CD4-positive, CD25-positive, alpha-beta regulatory T cell (primary cell): ENCODE results near the gene PTPRN2. TPM values are rescaled to one million over a fixed set of nuclear protein-coding genes. Genes with fewer than 3 reads are reported as not detected.

Source experiments
- ATAC-seq, 2 donors: fragments of 150-1000 bp; cut with Tn5 transposase; one replicate each; pipeline ENCODE4 v1.10.0; 2021; ENCODE audit warnings: low read depth in 2 of 2, moderate number of reproducible peaks in 2 of 2, moderate library complexity in 1 of 2
- DNase-seq, 3 donors: peaks; one replicate each; pipeline versions ENCODE4 v3.0.0 to v3.0.0-alpha.2; 2012 to 2022; ENCODE audit warnings: mixed read lengths in 1 of 3
- H3K27ac ChIP-seq: one replicate; pipeline ENCODE4 v1.7.0; 2013; ENCODE audit warnings: mild to moderate bottlenecking, low read length; ENCODE audit not compliant: insufficient read depth, poor library complexity, severe bottlenecking
- H3K27me3 ChIP-seq: one replicate; pipeline ENCODE4 v1.7.0; 2013; ENCODE audit warnings: low read length; ENCODE audit not compliant: control insufficient read depth, insufficient read depth
- H3K36me3 ChIP-seq: one replicate; pipeline ENCODE4 v1.7.0; 2013; ENCODE audit warnings: mild to moderate bottlenecking, low read length, moderate library complexity; ENCODE audit not compliant: control insufficient read depth, insufficient read depth
- H3K4me1 ChIP-seq: 2 replicates; pipeline ENCODE4 v1.7.0; 2013; ENCODE audit warnings: mild to moderate bottlenecking, low read length; ENCODE audit not compliant: insufficient read depth, control insufficient read depth, poor library complexity, severe bottlenecking
- H3K4me3 ChIP-seq: one replicate; pipeline ENCODE4 v1.7.0; 2013; ENCODE audit warnings: low read depth, mild to moderate bottlenecking, low read length, moderate library complexity
- H3K9me3 ChIP-seq, 2 experiments: 1 replicate in 1 of 2; 2 replicates in 1 of 2; pipeline ENCODE4 v1.7.0; 2013; ENCODE audit warnings: low read length in 2 of 2, mild to moderate bottlenecking in 1 of 2, moderate library complexity in 1 of 2; ENCODE audit not compliant: control insufficient read depth in 2 of 2
- H3K27ac Mint-ChIP-seq, 3 donors: one replicate each; pipeline ENCODE4 v1.8.0; 2020 to 2022; ENCODE audit warnings: mild to moderate bottlenecking in 3 of 3, mixed read lengths in 3 of 3, moderate library complexity in 2 of 3
- H3K27me3 Mint-ChIP-seq: one replicate; pipeline ENCODE4 v1.8.0; 2022; ENCODE audit warnings: mild to moderate bottlenecking, mixed read lengths
- H3K36me3 Mint-ChIP-seq: one replicate; pipeline ENCODE4 v1.8.0; 2020; ENCODE audit warnings: mixed read lengths
- H3K4me1 Mint-ChIP-seq, 4 donors: one replicate each; pipeline ENCODE4 v1.8.0; 2020 to 2022; ENCODE audit warnings: mixed read lengths in 4 of 4, mild to moderate bottlenecking in 1 of 4
- H3K4me3 Mint-ChIP-seq, 4 donors: one replicate each; pipeline ENCODE4 v1.8.0; 2020 to 2022; ENCODE audit warnings: mild to moderate bottlenecking in 4 of 4, mixed read lengths in 4 of 4, moderate library complexity in 3 of 4
- H3K9me3 Mint-ChIP-seq, 7 donors: one replicate each; pipeline ENCODE4 v1.8.0; 2020 to 2022; ENCODE audit warnings: mixed read lengths in 7 of 7, mild to moderate bottlenecking in 3 of 7, moderate library complexity in 2 of 7
- polyA plus RNA-seq, 4 donors: library from polyadenylated mRNA; unstranded; fragments of 300-500 nt; fragmentation: Illumina TruSeq; gene quantifications; one replicate each; pipeline ENCODE4 v1.2.3, GENCODE V29; 2021
- total RNA-seq: library from RNA; stranded (reverse); gene quantifications from one replicate; pipeline ENCODE4 v1.2.3, GENCODE V29; 2022

PTPRN2 gene
- total and polyA plus RNA-seq, 5 donors from 2014 or later: 1.6 to 4.7 (median 2.7) TPM

DNA sequence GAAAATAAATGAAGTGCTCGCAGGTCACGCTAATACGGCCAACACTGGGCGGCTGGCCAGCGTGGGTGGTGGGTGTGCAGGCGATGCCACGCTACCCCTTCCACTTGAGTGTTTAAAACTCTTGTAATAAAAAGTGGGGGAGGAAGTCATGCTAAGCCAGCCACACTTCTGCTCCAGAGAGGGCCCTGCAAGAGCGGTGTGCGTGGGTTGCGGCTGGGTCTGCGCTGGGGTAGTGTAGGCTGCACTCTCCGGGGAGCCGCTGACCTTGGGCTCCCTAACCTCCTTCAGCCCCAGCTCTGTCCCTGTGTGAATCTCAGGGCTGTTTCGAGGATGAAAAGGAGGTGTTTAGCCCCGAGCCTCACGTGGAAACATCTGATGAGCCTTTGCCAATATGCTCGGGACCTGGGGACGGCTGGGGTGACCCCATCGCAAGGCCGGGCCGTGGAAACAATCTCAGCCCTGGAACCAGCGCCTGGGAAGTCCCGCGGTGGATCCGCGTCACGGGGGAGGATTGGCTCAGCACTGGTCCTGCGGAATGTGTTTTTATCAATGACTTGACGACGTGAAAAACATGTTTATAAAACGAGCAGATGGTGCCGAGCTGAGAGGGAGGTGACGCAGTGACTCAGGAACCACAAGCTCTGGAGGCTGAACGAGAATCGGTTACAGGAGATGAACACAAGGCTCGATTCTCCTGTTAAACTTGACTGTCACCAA lies 972.4 kb downstream of the PTPRN2 start:
- Histone ChIP-seq H3K9me3 (no peaks in the 10 kb centered on the region), H3K4me3 (no peak overlapping the region), H3K4me1 (peaks cover 19% of the 10 kb centered on the region), H3K27me3 (no peaks in the 10 kb centered on the region), H3K27ac (peak overlapping the region; percentile 41), H3K36me3 (no peaks in the 10 kb centered on the region)
- H3K36me3 Mint-ChIP-seq: no peaks in the 10 kb centered on the region
- H3K9me3 Mint-ChIP-seq: no peaks in the 10 kb centered on the region
- peak overlapping the region; percentile 29 to 97 (median 75) for H3K4me3 Mint-ChIP-seq
- peak overlapping the region; percentile 20 to 90 (median 84) for H3K27ac Mint-ChIP-seq
- H3K27me3 Mint-ChIP-seq: no peaks in the 10 kb centered on the region
- ATAC-seq (peak; percentile 6 to 32), DNase-seq (peak in 2 of 3 donors; percentile 58)
- H3K4me1 Mint-ChIP-seq: peaks cover 3 to 33% (median 11%) of the 10 kb centered on the region in 4 donors

DNA sequence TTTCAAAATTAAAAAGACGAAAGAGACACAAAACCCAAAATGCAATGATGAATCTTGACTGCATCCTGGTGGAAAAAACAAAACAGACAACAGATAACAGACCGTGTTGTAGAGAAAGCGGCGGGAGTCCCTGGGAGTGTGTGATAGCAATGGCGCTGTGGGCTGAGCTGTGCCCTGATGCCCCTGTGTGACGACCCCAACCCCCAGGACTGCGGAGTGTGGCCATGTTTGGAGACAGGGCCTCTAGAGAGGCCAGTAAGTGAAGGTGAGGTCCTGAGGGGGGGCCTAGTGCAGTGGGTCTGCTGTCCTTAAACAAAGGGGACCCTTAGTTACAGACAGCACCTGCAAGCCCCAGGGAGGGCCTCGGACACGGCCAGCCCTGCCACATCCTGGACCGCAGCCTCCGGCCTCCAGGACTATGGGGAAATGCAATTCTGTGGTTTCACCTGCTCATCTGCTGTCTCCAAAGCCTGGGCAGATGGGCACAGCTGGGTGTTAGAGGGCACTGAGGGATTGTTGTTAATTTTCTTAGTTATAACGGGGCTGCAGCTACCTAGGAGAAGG lies 973.1 kb downstream of the PTPRN2 start:
- no peaks in the 10 kb centered on the region for H3K36me3 Mint-ChIP-seq
- no peak for DNase-seq
- Histone ChIP-seq H3K36me3 (no peaks in the 10 kb centered on the region), H3K27me3 (no peaks in the 10 kb centered on the region), H3K27ac (peak overlapping the region; percentile 41), H3K9me3 (no peaks in the 10 kb centered on the region), H3K4me1 (peaks cover 19% of the 10 kb centered on the region), H3K4me3 (no peak overlapping the region)
- H3K9me3 Mint-ChIP-seq: no peaks in the 10 kb centered on the region
- H3K4me3 Mint-ChIP-seq: peak overlapping the region; percentile 44 to 97 (median 81)
- H3K4me1 Mint-ChIP-seq: peaks cover 3 to 33% (median 11%) of the 10 kb centered on the region in 4 donors
- no peaks in the 10 kb centered on the region for H3K27me3 Mint-ChIP-seq
- no peak for ATAC-seq
- peak overlapping the region in 2 of 3 donors; percentile 84 to 90 for H3K27ac Mint-ChIP-seq

DNA sequence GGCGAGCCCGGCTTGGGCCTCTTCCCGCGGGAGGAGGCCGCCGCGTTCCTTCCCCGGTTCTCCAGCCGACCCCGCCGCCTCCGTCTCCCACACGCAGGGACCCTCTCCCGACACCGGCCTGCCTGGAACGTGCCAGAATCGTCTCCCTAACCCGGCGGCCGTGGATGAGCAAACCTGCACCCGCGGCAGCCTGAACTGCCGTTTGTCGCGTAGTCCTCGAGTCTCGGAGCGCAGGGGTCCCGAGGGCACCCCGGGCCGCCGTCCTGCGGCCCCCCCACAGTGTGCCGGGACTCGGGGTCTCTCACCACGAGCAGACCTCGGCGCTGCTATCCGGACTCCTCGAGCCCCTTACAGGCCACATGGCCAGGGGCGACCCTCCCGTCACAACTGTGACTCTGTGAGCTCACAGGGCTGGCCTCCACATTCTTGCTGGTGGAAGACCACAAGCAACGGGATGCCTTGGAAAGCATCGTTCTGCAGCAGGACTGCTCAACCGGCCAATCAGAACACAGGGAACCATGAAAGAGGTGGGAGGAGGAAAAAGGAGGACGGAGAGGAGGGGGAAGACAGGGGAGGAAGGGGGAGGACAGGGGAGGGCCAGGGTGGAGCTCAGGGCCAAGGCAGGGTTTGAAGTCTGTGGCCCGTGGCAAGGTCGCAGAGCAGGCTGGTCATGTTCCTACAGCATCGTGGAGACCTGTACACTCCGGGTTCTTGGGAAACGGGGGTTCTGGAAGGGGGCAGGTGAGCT lies 973.9 kb downstream of the PTPRN2 start:
- peak overlapping the region in 2 of 3 donors; percentile 90 for H3K27ac Mint-ChIP-seq
- H3K9me3 ChIP-seq: no peaks in the 10 kb centered on the region
- ATAC-seq (no peak), DNase-seq (peak in 1 of 3 donors; percentile 9)
- H3K27ac ChIP-seq: peak overlapping the region; percentile 67
- H3K4me3 ChIP-seq: no peak overlapping the region
- H3K27me3 Mint-ChIP-seq: no peaks in the 10 kb centered on the region
- peaks cover 19% of the 10 kb centered on the region for H3K4me1 ChIP-seq
- H3K9me3 Mint-ChIP-seq: no peaks in the 10 kb centered on the region
- H3K4me3 Mint-ChIP-seq: peak overlapping the region; percentile 32 to 97 (median 60)
- no peaks in the 10 kb centered on the region for H3K36me3 Mint-ChIP-seq
- no peaks in the 10 kb centered on the region for H3K36me3 ChIP-seq
- H3K4me1 Mint-ChIP-seq: peaks cover 3 to 33% (median 11%) of the 10 kb centered on the region in 4 donors
- no peaks in the 10 kb centered on the region for H3K27me3 ChIP-seq

- peak overlapping the region; percentile 60 to 96 (median 90) for H3K27ac Mint-ChIP-seq
- Histone ChIP-seq H3K36me3 (no peaks in the 10 kb centered on the region), H3K27ac (peak overlapping the region; percentile 67), H3K4me3 (peak overlapping the region; percentile 51), H3K9me3 (no peaks in the 10 kb centered on the region), H3K27me3 (no peaks in the 10 kb centered on the region), H3K4me1 (peaks cover 19% of the 10 kb centered on the region)
- peaks cover 3 to 33% (median 11%) of the 10 kb centered on the region in 4 donors for H3K4me1 Mint-ChIP-seq
- H3K9me3 Mint-ChIP-seq: peaks cover 0 to 2% (median 0%) of the 10 kb centered on the region in 7 donors
- no peaks in the 10 kb centered on the region for H3K27me3 Mint-ChIP-seq
- ATAC-seq (peak; percentile 77 to 78), DNase-seq (peak; percentile 40 to 90 (median 78))
- no peaks in the 10 kb centered on the region for H3K36me3 Mint-ChIP-seq
- H3K4me3 Mint-ChIP-seq: peak overlapping the region; percentile 90 to 97 (median 91)
Measured at GRCh38 chr7:157612664-157613561, 974.7 kb downstream of the PTPRN2 start.

GRCh38 chr7:157612009-157612663 lies 975.5 kb downstream of the PTPRN2 start:
- Mint-ChIP-seq H3K27ac (peak overlapping the region; percentile 76 to 96 (median 90)), H3K4me1 (peaks cover 0 to 33% (median 11%) of the 10 kb centered on the region in 4 donors), H3K4me3 (peak overlapping the region; percentile 90 to 97 (median 91)), H3K9me3 (peaks cover 0 to 2% (median 0%) of the 10 kb centered on the region in 7 donors), H3K36me3 (no peaks in the 10 kb centered on the region), H3K27me3 (no peaks in the 10 kb centered on the region)
- Histone ChIP-seq H3K9me3 (no peaks in the 10 kb centered on the region), H3K4me1 (peaks cover 19% of the 10 kb centered on the region), H3K27ac (peak overlapping the region; percentile 67), H3K36me3 (no peaks in the 10 kb centered on the region), H3K27me3 (no peaks in the 10 kb centered on the region), H3K4me3 (peak overlapping the region; percentile 13)
- ATAC-seq (no peak), DNase-seq (no peak)

- Mint-ChIP-seq H3K9me3 (peaks cover 0 to 2% (median 0%) of the 10 kb centered on the region in 7 donors), H3K36me3 (no peaks in the 10 kb centered on the region), H3K27me3 (no peaks in the 10 kb centered on the region), H3K4me1 (peaks cover 0 to 33% (median 14%) of the 10 kb centered on the region in 4 donors), H3K27ac (peak overlapping the region in 2 of 3 donors; percentile 67 to 77), H3K4me3 (peak overlapping the region; percentile 70 to 87 (median 76))
- ATAC-seq (no peak), DNase-seq (no peak)
- Histone ChIP-seq H3K36me3 (no peaks in the 10 kb centered on the region), H3K27me3 (no peaks in the 10 kb centered on the region), H3K9me3 (no peaks in the 10 kb centered on the region), H3K4me1 (peaks cover 19% of the 10 kb centered on the region), H3K4me3 (no peak overlapping the region), H3K27ac (no peak overlapping the region)
Measured at GRCh38 chr7:157611341-157611740, 976.3 kb downstream of the PTPRN2 start.
